Natural killer cell (primary cell): ENCODE results near the gene MRPL3. TPM values are rescaled to one million over a fixed set of nuclear protein-coding genes. Genes with fewer than 3 reads are reported as not detected.

Experiments used
- ATAC-seq, 3 donors: fragments of 150-1000 bp in 2 of 3; fragments of 200-7000 bp in 1 of 3; cut with Tn5 transposase; 1 replicate in 1 of 3; 2 replicates in 2 of 3; pipeline ENCODE4 v1.10.0; 2021; ENCODE audit warnings: mild to moderate bottlenecking in 2 of 3, moderate library complexity in 2 of 3
- DNase-seq, 2 donors: peaks; one replicate each; pipeline versions ENCODE4 v3.0.0 to v3.0.0-alpha.2; 2013 to 2021; ENCODE audit warnings: mixed read lengths in 1 of 2
- H3K27ac ChIP-seq: one replicate; pipeline ENCODE4 v1.5.1; 2013; ENCODE audit warnings: mild to moderate bottlenecking, low read length
- H3K27me3 ChIP-seq: one replicate; pipeline ENCODE4 v1.6.1; 2013; ENCODE audit warnings: low read length; ENCODE audit not compliant: control insufficient read depth, insufficient read depth
- H3K36me3 ChIP-seq: one replicate; pipeline ENCODE4 v1.6.1; 2013; ENCODE audit warnings: low read length; ENCODE audit not compliant: control insufficient read depth, insufficient read depth
- H3K4me1 ChIP-seq: one replicate; pipeline ENCODE4 v1.6.1; 2013; ENCODE audit warnings: low read length; ENCODE audit not compliant: control insufficient read depth, insufficient read depth
- H3K4me3 ChIP-seq: one replicate; pipeline ENCODE4 v1.5.1; 2013; ENCODE audit warnings: low read length
- H3K9me3 ChIP-seq: one replicate; pipeline ENCODE4 v1.6.1; 2013; ENCODE audit warnings: low read length; ENCODE audit not compliant: control insufficient read depth, insufficient read depth
- H3K27ac Mint-ChIP-seq, 2 donors: one replicate each; pipeline ENCODE4 v1.8.0; 2022; ENCODE audit warnings: mild to moderate bottlenecking in 2 of 2, mixed read lengths in 2 of 2, moderate library complexity in 1 of 2
- H3K27me3 Mint-ChIP-seq, 2 donors: one replicate each; pipeline ENCODE4 v1.8.0; 2022; ENCODE audit warnings: low read depth in 2 of 2, mixed read lengths in 2 of 2
- H3K36me3 Mint-ChIP-seq: one replicate; pipeline ENCODE4 v1.8.0; 2022; ENCODE audit warnings: mixed read lengths
- H3K4me1 Mint-ChIP-seq, 2 donors: one replicate each; pipeline ENCODE4 v1.8.0; 2022; ENCODE audit warnings: mixed read lengths in 2 of 2
- H3K4me3 Mint-ChIP-seq: one replicate; pipeline ENCODE4 v1.8.0; 2022; ENCODE audit warnings: mild to moderate bottlenecking, moderate library complexity, mixed read lengths
- H3K9me3 Mint-ChIP-seq, 2 donors: one replicate each; pipeline ENCODE4 v1.8.0; 2022; ENCODE audit warnings: mixed read lengths in 2 of 2
- WGBS: methylation state at CpG from one replicate; pipeline ENCODE4 v1.1.7; 2013; ENCODE audit warnings: missing lambda C conversion rate; ENCODE audit not compliant: insufficient coverage; 5-methylcytosine and 5-hydroxymethylcytosine counted together
- intact Hi-C: fragments of 100-400 bp; cut with micrococcal nuclease; formaldehyde crosslinking; loops from one replicate; pipeline ENCODE4 v1.14.2; 2022
- total RNA-seq, 4 donors: library from RNA; stranded (reverse); fragments of 120-200 nt in 1 of 4; gene quantifications; one replicate each; pipeline versions ENCODE4 v1.2.3 to v1.2.4, GENCODE V29; 2013 to 2022
- TF ChIP-seq, protein P1 (sequence below): fragments of 200-600 bp; IDR thresholded peaks from one replicate; pipeline ENCODE4 v1.8.0; 2022; ENCODE audit warnings: antibody characterized with exemption

Gene MRPL3
- total RNA-seq, 3 donors from 2014 or later (not counting 1 experiment from before 2014, with no cell fraction given) = 25.9 to 42.2 (median 29.7) TPM

DNA sequence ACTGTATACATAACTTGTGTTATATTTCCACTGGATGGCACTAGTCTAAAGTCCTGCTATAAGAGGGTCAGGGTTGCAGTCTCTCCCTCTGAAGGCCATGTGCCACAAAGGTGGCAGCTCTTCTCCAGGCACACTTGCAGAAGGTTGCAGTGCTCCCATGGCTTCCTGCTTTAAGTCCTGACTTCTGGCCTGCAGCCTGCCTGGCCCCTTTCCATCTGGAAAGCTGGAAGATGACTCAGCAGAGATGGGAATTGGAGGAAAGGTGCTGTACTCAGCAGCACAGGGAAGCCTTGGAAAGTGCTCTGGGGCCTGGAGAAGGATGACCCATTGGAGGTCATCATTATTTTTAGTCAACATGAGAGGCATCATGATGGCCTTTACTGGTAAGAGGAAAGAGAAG is 40.9 kb upstream of the MRPL3 start:
- no peak overlapping the region for H3K27ac ChIP-seq
- Mint-ChIP-seq H3K4me1 (no peaks in the 10 kb centered on the region), H3K36me3 (no peaks in the 10 kb centered on the region), H3K27ac (no peak overlapping the region), H3K9me3 (no peaks in the 10 kb centered on the region), H3K27me3 (peaks cover 19 to 29% of the 10 kb centered on the region in 2 donors), H3K4me3 (no peak overlapping the region)
- no peak for ATAC-seq
- intact Hi-C loops = no loop called here
- peaks cover 2% of the 10 kb centered on the region for H3K27me3 ChIP-seq
- H3K4me3 ChIP-seq = no peak overlapping the region
- TF ChIP-seq, protein P1, sequence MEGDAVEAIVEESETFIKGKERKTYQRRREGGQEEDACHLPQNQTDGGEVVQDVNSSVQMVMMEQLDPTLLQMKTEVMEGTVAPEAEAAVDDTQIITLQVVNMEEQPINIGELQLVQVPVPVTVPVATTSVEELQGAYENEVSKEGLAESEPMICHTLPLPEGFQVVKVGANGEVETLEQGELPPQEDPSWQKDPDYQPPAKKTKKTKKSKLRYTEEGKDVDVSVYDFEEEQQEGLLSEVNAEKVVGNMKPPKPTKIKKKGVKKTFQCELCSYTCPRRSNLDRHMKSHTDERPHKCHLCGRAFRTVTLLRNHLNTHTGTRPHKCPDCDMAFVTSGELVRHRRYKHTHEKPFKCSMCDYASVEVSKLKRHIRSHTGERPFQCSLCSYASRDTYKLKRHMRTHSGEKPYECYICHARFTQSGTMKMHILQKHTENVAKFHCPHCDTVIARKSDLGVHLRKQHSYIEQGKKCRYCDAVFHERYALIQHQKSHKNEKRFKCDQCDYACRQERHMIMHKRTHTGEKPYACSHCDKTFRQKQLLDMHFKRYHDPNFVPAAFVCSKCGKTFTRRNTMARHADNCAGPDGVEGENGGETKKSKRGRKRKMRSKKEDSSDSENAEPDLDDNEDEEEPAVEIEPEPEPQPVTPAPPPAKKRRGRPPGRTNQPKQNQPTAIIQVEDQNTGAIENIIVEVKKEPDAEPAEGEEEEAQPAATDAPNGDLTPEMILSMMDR = no peak
- H3K36me3 ChIP-seq = no peaks in the 10 kb centered on the region
- H3K4me1 ChIP-seq = no peaks in the 10 kb centered on the region
- H3K9me3 ChIP-seq = no peaks in the 10 kb centered on the region
- DNase-seq = no peak

DNA sequence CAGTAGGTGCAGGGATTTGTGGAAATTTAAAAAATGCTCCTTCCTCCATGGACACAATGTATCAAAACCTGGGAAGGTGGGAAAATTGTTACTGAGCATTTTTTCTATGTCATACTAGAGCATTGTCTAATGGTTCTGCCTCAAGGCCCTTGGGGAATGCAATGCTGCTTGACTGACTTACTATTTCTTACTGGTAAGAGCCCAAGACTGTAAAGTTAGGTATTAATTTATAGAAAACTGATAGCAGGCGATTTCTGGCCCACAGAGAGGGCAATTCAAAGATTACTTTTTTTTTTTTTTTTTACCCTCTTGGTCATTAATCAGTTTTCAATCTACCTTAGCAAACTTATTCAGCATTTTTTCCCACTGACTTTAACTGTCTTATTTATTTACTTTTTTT is 38.5 kb upstream of the MRPL3 start:
- Mint-ChIP-seq H3K36me3 (no peaks in the 10 kb centered on the region), H3K27me3 (peaks cover 8 to 24% of the 10 kb centered on the region in 2 donors), H3K9me3 (no peaks in the 10 kb centered on the region), H3K4me3 (no peak overlapping the region), H3K27ac (no peak overlapping the region), H3K4me1 (no peaks in the 10 kb centered on the region)
- intact Hi-C loops = no loop called here
- H3K4me1 ChIP-seq = no peaks in the 10 kb centered on the region
- H3K36me3 ChIP-seq = no peaks in the 10 kb centered on the region
- DNase-seq (no peak), ATAC-seq (no peak)
- 80% methylated on average over 1 of the region's 1 CpG for WGBS
- no peak overlapping the region for H3K4me3 ChIP-seq
- TF ChIP-seq, protein P1 = no peak
- H3K27ac ChIP-seq = no peak overlapping the region
- no peaks in the 10 kb centered on the region for H3K9me3 ChIP-seq
- no peaks in the 10 kb centered on the region for H3K27me3 ChIP-seq

DNA sequence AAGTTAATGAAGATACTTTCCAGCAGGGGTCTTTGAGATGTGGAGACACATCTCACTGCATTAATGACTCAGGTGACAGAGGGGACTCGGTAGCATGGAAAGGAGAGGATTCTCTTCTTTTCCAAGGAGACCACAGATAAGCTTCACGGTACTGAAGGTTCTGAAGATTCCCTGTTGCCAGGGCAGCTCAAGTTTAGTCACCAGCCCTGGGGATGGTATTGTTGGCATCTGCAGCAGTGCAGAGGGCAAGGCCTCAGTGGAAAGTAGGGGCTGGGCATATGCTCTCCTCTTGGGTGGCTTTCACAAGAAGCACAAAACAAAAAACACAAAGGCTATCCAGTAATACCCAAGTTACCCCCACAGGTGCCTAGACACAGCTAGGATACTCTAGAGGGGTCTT is 38.0 kb upstream of the MRPL3 start:
- Mint-ChIP-seq H3K36me3 (no peaks in the 10 kb centered on the region), H3K27me3 (peaks cover 12 to 28% of the 10 kb centered on the region in 2 donors), H3K27ac (no peak overlapping the region), H3K4me1 (no peaks in the 10 kb centered on the region), H3K9me3 (no peaks in the 10 kb centered on the region), H3K4me3 (no peak overlapping the region)
- H3K4me3 ChIP-seq = no peak overlapping the region
- ATAC-seq = no peak
- 90% methylated on average over 2 of the region's 2 CpGs for WGBS
- H3K36me3 ChIP-seq = no peaks in the 10 kb centered on the region
- H3K4me1 ChIP-seq = no peaks in the 10 kb centered on the region
- intact Hi-C loops = no loop called here
- DNase-seq = no peak
- no peaks in the 10 kb centered on the region for H3K9me3 ChIP-seq
- H3K27me3 ChIP-seq = no peaks in the 10 kb centered on the region
- TF ChIP-seq, protein P1 = no peak
- no peak overlapping the region for H3K27ac ChIP-seq

DNA sequence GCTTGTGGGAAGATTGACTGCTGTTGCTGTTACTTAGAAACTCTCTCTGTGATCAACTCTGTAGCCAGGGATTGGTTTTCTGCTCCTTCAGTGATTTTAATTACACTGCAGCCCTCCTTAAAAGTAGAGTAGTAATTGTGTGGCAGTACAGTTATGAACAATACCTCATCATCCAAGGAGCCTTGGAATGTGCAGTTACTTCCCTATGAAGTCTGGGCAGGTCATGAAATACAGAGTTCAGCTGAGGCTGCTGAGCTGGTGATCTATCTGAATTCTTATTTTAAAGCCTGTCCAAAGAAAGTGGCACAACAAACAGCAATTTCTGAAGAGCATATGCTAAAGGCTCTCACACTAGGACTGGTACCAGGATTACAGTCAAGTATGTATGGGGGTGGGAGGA is 37.4 kb upstream of the MRPL3 start:
- DNase-seq (no peak), ATAC-seq (no peak)
- Histone ChIP-seq H3K36me3 (no peaks in the 10 kb centered on the region), H3K27ac (no peak overlapping the region), H3K9me3 (no peaks in the 10 kb centered on the region), H3K27me3 (no peaks in the 10 kb centered on the region), H3K4me3 (no peak overlapping the region), H3K4me1 (no peaks in the 10 kb centered on the region)
- H3K36me3 Mint-ChIP-seq = no peaks in the 10 kb centered on the region
- peaks cover 15 to 34% of the 10 kb centered on the region in 2 donors for H3K27me3 Mint-ChIP-seq
- no peaks in the 10 kb centered on the region for H3K9me3 Mint-ChIP-seq
- TF ChIP-seq, protein P1 = no peak
- H3K27ac Mint-ChIP-seq = no peak overlapping the region
- no peak overlapping the region for H3K4me3 Mint-ChIP-seq
- intact Hi-C loops = no loop called here
- H3K4me1 Mint-ChIP-seq = no peaks in the 10 kb centered on the region
